ENCODE data around the gene RAB3GAP2. TPM values are rescaled to one million over a fixed set of nuclear protein-coding genes. Genes with fewer than 3 reads are reported as not detected.
"Not testable (repeated sequence)": the region's sequence is repeated elsewhere in the genome, so short reads cannot be mapped to it uniquely, and the experiment has no call there.

Gene RAB3GAP2
- polyA plus RNA-seq, 1 experiment, result 43.6 TPM

DNA sequence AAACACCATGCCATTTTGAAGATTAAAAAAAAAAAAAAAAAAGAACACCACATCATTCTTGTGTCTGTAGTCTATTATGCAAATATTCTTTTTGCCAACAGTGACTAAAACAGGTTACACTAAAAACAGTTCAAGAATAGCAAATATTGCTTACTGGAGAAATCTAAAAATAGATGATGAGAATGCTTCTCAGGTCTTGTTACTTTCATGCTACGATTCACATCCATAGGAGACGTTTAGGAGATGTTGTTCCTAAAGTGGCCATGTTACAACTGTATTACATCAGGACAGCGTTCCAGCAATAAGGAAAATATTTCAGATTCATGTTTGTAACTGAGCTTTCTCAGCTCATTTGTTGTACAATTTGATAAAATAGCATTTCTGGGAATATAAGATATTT lies 32.3 kb downstream of the RAB3GAP2 start:
- CTCF ChIA-PET, result interaction anchor here (1.0 to 1.6 kb wide), 2 partner anchors 21 to 56 kb away, joined by 6 to 8 read pairs; no protein-coding TSS in a partner anchor
- no peak overlapping the region for H3K27ac ChIP-seq (ENCODE audit: low read depth, low read length)
- DNase-seq (ENCODE audit: low read depth, low spot score), result no peak
- H3K27me3 ChIP-seq (ENCODE audit: control insufficient read depth, insufficient read depth, low read length), result no peaks in the 10 kb centered on the region
- no peak overlapping the region for H3K4me3 ChIP-seq (ENCODE audit: low read depth, low read length)
- H3K9me3 ChIP-seq (ENCODE audit: control insufficient read depth, insufficient read depth, low read length), result no peaks in the 10 kb centered on the region
- POLR2A ChIA-PET, result no interaction called here
- TF ChIP-seq, protein P1, sequence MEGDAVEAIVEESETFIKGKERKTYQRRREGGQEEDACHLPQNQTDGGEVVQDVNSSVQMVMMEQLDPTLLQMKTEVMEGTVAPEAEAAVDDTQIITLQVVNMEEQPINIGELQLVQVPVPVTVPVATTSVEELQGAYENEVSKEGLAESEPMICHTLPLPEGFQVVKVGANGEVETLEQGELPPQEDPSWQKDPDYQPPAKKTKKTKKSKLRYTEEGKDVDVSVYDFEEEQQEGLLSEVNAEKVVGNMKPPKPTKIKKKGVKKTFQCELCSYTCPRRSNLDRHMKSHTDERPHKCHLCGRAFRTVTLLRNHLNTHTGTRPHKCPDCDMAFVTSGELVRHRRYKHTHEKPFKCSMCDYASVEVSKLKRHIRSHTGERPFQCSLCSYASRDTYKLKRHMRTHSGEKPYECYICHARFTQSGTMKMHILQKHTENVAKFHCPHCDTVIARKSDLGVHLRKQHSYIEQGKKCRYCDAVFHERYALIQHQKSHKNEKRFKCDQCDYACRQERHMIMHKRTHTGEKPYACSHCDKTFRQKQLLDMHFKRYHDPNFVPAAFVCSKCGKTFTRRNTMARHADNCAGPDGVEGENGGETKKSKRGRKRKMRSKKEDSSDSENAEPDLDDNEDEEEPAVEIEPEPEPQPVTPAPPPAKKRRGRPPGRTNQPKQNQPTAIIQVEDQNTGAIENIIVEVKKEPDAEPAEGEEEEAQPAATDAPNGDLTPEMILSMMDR (IDR thresholded peaks at IDR 0.05; ENCODE audit: low read depth, low read length), result no peak

GRCh38 chr1:220239213-220239612 lies 33.0 kb downstream of the RAB3GAP2 start:
- Histone ChIP-seq H3K27me3 (ENCODE audit: control insufficient read depth, insufficient read depth, low read length) (no peaks in the 10 kb centered on the region), H3K4me3 (ENCODE audit: low read depth, low read length) (no peak overlapping the region), H3K9me3 (ENCODE audit: control insufficient read depth, insufficient read depth, low read length) (no peaks in the 10 kb centered on the region), H3K27ac (ENCODE audit: low read depth, low read length) (no peak overlapping the region)
- CTCF ChIA-PET, result interaction anchor here (1.6 kb wide), 1 partner anchor 20 kb away, joined by 8 read pairs; no protein-coding TSS in a partner anchor
- POLR2A ChIA-PET, result no interaction called here
- TF ChIP-seq, protein P1 (IDR thresholded peaks at IDR 0.05; ENCODE audit: low read depth, low read length), result no peak
- DNase-seq (ENCODE audit: low read depth, low spot score), result no peak

GRCh38 chr1:220236278-220236677 lies 36.0 kb downstream of the RAB3GAP2 start:
- H3K9me3 ChIP-seq (ENCODE audit: control insufficient read depth, insufficient read depth, low read length); H3K27me3 ChIP-seq (ENCODE audit: control insufficient read depth, insufficient read depth, low read length); H3K27ac ChIP-seq (ENCODE audit: low read depth, low read length); H3K4me3 ChIP-seq (ENCODE audit: low read depth, low read length); DNase-seq (ENCODE audit: low read depth, low spot score); POLR2A ChIA-PET: not testable (repeated sequence)
- CTCF ChIA-PET, result interaction anchor here (1.9 kb wide), 1 partner anchor 46 kb away, joined by 4 read pairs; no protein-coding TSS in a partner anchor

GRCh38 chr1:220235462-220235861 lies 36.8 kb downstream of the RAB3GAP2 start:
- Histone ChIP-seq H3K27ac (ENCODE audit: low read depth, low read length) (no peak overlapping the region), H3K4me3 (ENCODE audit: low read depth, low read length) (no peak overlapping the region), H3K27me3 (ENCODE audit: control insufficient read depth, insufficient read depth, low read length) (no peaks in the 10 kb centered on the region), H3K9me3 (ENCODE audit: control insufficient read depth, insufficient read depth, low read length) (no peaks in the 10 kb centered on the region)
- no peak for DNase-seq (ENCODE audit: low read depth, low spot score)
- TF ChIP-seq, protein P1 (IDR thresholded peaks at IDR 0.05; ENCODE audit: low read depth, low read length), result no peak
- POLR2A ChIA-PET, result no interaction called here
- CTCF ChIA-PET, result interaction anchor here (1.5 to 1.9 kb wide), 2 partner anchors 16 to 45 kb away, joined by 4 to 9 read pairs; no protein-coding TSS in a partner anchor

- CTCF ChIA-PET, result interaction anchor here (0.7 kb wide), 1 partner anchor 15 kb away, joined by 5 read pairs; no protein-coding TSS in a partner anchor
- POLR2A ChIA-PET, result no interaction called here
- TF ChIP-seq, protein P1 (IDR thresholded peaks at IDR 0.05; ENCODE audit: low read depth, low read length), result no peak
- Histone ChIP-seq H3K9me3 (ENCODE audit: control insufficient read depth, insufficient read depth, low read length) (no peaks in the 10 kb centered on the region), H3K4me3 (ENCODE audit: low read depth, low read length) (no peak overlapping the region), H3K27ac (ENCODE audit: low read depth, low read length) (no peak overlapping the region), H3K27me3 (ENCODE audit: control insufficient read depth, insufficient read depth, low read length) (no peaks in the 10 kb centered on the region)
- no peak for DNase-seq (ENCODE audit: low read depth, low spot score)
These were observed 38.3 kb downstream of the RAB3GAP2 start for GRCh38 chr1:220233927-220234326.
